Metanephros (tissue), 1 donor: ENCODE measurements around the gene SLITRK6. TPM values are rescaled to one million over a fixed set of nuclear protein-coding genes. Genes with fewer than 3 reads are reported as not detected.

Source experiments
- total RNA-seq: library from RNA; depleted of rRNA; stranded (reverse); fragments of >200 nt; gene quantifications from one replicate; pipeline ENCODE4 v1.2.3, GENCODE V29; 2014

SLITRK6 gene
- 7.7 TPM for total RNA-seq

DNA sequence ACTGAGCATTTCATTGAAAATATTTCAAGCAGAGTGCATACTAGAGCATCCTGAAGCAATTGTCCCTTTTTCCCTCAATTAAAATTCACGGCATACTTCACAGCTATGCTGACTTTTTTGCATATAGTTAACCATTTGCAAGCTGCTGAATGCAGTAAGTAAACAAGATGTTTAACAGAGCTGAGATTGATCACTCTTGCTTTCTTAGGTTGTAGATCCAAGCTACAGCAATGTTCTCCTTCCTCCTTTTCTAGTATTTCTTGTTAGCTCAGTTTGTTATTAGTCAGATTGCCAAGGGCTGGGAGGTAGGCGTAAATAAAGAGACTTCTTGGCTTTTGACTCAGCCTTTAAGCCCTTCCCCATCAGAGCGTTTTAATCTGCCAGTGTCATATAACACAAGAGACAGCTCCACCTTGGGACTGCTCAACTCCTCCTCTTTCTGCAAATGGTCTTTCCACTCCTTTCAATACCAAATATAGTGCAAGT is at the start of gene SLITRK6:
TSS of gene SLITRK6 (minus strand) at position 323 of the 486 bp plus-strand sequence. CDS start 2,911 bp downstream, outside the sequence.

